Measurements from ENCODE around the gene MMADHC.

MMADHC gene

GRCh38 chr2:149544692-149545091 lies 42.9 kb downstream of the MMADHC start:
- DNase-seq: no peak

DNA sequence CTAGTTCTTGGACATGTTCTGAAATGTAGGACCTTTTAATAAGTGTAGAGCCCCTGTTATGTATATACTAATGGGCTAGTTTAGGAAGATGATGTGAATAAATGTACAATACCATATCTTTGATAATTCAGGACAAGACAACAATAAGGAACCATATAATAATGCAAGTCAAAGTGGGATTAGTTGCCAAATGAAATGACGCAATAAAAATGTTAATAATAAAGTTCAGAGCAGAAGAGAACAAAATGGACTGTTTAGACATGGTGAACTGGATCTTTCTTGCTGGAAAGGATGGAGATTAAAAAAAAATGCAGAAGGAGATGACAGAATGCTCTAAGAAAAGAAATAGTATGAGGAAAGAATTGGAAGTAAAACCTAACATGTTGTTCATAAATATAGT lies 43.7 kb downstream of the MMADHC start:
- DNase-seq: no peak

- no peak for DNase-seq
Measured at GRCh38 chr2:149540138-149540537, 47.4 kb downstream of the MMADHC start.

- no peak for DNase-seq
Measured at GRCh38 chr2:149538138-149538833, 49.3 kb downstream of the MMADHC start.

DNA sequence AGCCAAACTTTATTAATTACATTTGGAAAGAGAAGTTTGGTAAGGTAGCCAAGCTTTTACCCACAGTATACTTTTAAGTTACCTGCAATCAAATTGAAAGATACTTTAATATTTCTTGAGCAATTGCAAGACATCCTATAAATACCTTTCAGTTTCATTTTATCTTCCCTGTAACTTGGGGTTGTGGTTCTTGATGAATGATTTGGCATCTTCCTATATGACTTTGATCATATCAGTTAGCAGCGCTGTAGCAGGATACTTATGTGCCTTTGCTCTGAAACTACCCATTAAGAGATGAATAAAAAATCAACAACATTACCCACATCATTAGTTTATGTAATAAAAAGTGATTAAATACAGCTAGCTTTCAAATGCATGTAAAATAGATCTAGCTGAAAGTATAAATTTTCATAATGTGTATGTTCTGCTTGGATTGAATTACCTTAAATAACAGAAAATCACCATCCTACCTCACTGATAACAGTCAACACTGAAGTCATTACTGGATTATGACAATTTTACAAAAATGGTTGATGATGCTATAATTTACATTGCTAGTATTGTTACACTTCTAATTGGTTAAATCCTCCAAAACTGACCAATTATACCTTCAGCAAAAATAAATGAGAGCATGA lies 50.4 kb downstream of the MMADHC start:
- no peak for DNase-seq

- no peak for DNase-seq
Measured at GRCh38 chr2:149536649-149537048, 50.9 kb downstream of the MMADHC start.

DNA sequence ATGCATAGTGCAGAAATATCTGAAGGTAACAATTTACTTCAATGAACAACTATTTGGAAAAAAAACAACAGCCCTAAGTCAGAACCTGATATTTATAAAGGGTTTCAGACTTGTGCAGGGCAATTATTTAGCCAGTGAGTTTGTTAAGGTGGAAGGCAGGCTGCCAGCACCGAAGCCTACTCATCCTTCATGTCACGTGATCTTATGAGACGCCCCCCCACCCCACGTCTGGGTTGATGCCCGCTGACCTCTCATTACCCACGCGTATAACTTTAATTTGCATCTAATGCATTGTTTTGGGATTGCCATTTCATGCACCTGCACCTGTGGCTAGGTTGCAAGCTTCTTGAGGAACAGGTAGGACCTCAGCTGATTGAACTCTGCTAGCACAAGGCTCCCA lies 52.9 kb downstream of the MMADHC start:
- no peak for DNase-seq

DNA sequence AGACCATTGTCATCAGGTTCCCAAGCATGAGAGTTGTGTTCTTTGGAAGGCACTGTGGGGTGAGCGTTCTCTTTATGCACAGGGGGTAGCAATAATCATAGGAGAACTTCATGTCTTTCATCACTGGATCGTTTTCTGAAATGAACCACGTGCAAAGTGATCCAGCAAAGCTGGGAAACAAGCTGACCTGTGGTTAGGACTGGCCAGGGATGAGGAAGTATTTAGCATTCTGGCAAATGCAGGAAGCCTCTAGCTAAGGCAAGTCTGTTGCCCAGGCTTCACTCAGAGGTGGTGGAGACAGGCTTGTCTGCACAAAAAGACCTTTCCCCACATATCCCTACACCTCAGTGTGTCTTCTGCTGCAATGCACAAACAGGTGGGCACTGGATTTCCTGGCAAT lies 58.6 kb downstream of the MMADHC start:
- DNase-seq: no peak

DNA sequence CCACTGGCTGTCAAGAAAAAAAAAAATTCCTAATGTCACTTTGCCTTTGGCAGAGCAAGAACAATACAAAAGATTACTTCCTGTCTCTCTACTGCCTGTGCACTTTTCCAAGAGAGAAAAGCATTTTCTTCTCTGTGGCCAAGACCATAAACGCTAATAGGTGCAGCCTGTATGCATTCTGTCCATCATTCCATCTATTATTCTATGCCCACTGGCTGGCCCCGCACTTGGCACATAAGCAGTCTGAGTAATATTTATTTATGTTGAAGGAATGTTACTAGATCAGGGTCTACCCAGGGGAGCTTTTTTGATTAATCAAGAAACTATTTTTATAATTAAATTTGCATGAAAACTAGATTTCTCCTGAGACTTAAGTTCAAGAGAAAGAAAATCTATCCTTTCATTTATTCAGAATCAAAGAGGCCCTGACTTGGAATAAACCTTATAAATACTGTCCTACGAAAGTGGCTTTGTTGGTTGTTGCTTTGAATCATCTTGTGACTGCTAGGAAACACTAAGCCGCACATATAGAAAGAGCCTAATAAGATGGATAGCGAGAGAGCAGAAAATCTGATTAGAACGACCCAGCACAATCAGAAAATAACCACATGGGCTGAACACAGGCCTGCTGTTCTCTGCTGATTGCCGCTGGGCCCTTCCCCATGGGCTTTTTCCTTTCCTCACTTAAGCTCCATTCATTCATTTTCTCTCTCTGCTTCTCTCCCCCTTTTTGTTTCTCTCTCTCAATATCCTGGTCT lies 59.4 kb downstream of the MMADHC start:
- no peak for DNase-seq

- DNase-seq: no peak
Measured at GRCh38 chr2:149526689-149527088, 60.9 kb downstream of the MMADHC start.

- DNase-seq: no peak
Measured at GRCh38 chr2:149525323-149525722, 62.3 kb downstream of the MMADHC start.
